GM21825 (cell line): Measurements from ENCODE around the gene KCNQ1.
"Not testable (repeated sequence)": the region's sequence is repeated elsewhere in the genome, so short reads cannot be mapped to it uniquely, and the experiment has no call there.

Source experiments
- ATAC-seq: cut with Tn5 transposase; IDR thresholded peaks from one replicate; pipeline ENCODE4 v1.9.1; 2021; ENCODE audit warnings: mild to moderate bottlenecking, moderate library complexity; ENCODE audit not compliant: unreplicated experiment

Gene KCNQ1

GRCh38 chr11:2631161-2631560 is 186.4 kb downstream of the KCNQ1 start:
- ATAC-seq = no peak

GRCh38 chr11:2639763-2640162 is 195.0 kb downstream of the KCNQ1 start:
- ATAC-seq = not testable (repeated sequence)

- no peak for ATAC-seq
These were observed 196.8 kb downstream of the KCNQ1 start for GRCh38 chr11:2641623-2642022.

GRCh38 chr11:2643746-2644145 is 198.9 kb downstream of the KCNQ1 start:
- ATAC-seq = no peak

- no peak for ATAC-seq
These were observed 200.3 kb downstream of the KCNQ1 start for GRCh38 chr11:2644844-2645778.

- ATAC-seq = no peak
These were observed 200.9 kb downstream of the KCNQ1 start for GRCh38 chr11:2645779-2646118.

- no peak for ATAC-seq
These were observed 202.4 kb downstream of the KCNQ1 start for GRCh38 chr11:2647167-2647566.

GRCh38 chr11:2647953-2648352 is 203.1 kb downstream of the KCNQ1 start:
- ATAC-seq = no peak

GRCh38 chr11:2649400-2649799 is 204.6 kb downstream of the KCNQ1 start:
- no peak for ATAC-seq

- ATAC-seq = no peak
These were observed 205.0 kb downstream of the KCNQ1 start for GRCh38 chr11:2649848-2650247.

GRCh38 chr11:2650343-2650867 is 205.6 kb downstream of the KCNQ1 start:
- no peak for ATAC-seq

GRCh38 chr11:2651054-2651617 is 206.3 kb downstream of the KCNQ1 start:
- ATAC-seq = no peak

GRCh38 chr11:2651826-2652271 is 207.0 kb downstream of the KCNQ1 start:
- ATAC-seq = no peak

- ATAC-seq = no peak
These were observed 207.8 kb downstream of the KCNQ1 start for GRCh38 chr11:2652333-2653197.

- ATAC-seq = no peak
These were observed 208.4 kb downstream of the KCNQ1 start for GRCh38 chr11:2653198-2653551.

GRCh38 chr11:2653930-2654739 is 209.3 kb downstream of the KCNQ1 start:
- ATAC-seq = no peak

- ATAC-seq = no peak
These were observed 210.4 kb downstream of the KCNQ1 start for GRCh38 chr11:2655016-2655719.

- ATAC-seq = no peak
These were observed 211.2 kb downstream of the KCNQ1 start for GRCh38 chr11:2655834-2656622.

GRCh38 chr11:2656859-2657258 is 212.1 kb downstream of the KCNQ1 start:
- ATAC-seq = no peak
